GM18867 (cell line): ENCODE measurements around the gene GIMAP5.

ENCODE experiments used
- ATAC-seq: cut with Tn5 transposase; IDR thresholded peaks from one replicate; pipeline ENCODE4 v1.9.1; 2021; ENCODE audit warnings: mild to moderate bottlenecking, moderate library complexity; ENCODE audit not compliant: unreplicated experiment

Gene GIMAP5

DNA sequence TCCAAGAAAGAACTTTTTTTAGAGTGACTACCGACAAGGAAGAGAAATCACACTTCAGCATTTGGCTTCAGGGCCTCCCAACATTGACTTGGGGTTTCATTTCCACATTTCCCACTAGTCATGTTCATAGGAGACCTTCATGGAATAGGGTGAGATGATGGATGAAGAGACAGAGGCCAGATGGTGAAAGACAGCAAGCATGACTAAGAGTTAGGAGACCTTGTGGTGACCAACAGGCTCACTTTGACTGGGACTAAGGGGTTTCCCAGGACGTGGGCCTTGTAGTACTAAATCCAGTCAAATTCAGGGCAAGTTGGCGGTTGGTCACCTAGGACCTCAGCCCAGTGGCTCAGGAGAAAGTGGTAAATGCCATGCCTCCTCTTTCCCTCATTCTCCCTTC lies 3.0 kb upstream of the GIMAP5 start:
- no peak for ATAC-seq

DNA sequence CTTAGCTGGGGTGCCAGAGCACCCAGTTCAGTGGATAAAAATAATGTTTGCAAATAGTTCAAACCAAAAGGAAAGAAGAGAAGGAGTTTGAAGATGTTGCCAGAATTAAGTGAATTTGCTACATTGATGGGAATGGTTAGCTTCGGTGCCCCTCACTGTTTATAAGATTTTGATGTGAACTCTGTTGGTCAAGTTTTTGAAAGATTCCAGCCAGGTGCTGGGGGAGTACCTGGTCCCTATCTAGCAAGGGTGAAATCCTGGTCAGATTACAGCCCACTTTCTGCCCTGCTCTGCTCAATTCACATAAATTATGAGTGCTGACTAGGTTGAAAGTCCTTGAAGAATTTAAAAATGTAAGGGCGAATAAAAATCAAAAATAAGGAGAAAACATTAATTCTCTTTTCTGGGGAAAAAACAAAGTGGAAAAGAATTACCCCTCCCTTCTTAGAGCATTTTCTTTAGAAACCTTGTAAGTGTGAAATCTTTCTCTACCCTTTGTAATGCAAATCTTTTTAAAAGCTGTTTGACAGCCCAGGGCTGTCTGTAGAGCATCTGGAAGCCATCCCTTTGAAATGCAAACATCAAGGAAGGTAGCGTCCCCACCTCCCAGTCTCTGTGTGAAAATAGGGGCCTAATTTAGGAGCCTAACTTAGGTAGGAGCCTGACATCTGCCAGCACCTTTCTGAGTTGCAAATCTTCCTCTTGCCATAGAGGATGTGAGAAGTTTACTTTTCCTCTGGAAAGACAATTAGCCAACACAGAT lies 1.4 kb upstream of the GIMAP5 start:
- ATAC-seq: no peak

- peak; percentile 12 for ATAC-seq
These were observed 354 bp upstream of the GIMAP5 start for GRCh38 chr7:150736864-150737263.

GRCh38 chr7:150738092-150738491 lies 874 bp downstream of the GIMAP5 start:
- no peak for ATAC-seq

- ATAC-seq: no peak
These were observed 1.4 kb downstream of the GIMAP5 start for GRCh38 chr7:150738591-150739001.

GRCh38 chr7:150739033-150739432 lies 1.8 kb downstream of the GIMAP5 start:
- ATAC-seq: no peak

DNA sequence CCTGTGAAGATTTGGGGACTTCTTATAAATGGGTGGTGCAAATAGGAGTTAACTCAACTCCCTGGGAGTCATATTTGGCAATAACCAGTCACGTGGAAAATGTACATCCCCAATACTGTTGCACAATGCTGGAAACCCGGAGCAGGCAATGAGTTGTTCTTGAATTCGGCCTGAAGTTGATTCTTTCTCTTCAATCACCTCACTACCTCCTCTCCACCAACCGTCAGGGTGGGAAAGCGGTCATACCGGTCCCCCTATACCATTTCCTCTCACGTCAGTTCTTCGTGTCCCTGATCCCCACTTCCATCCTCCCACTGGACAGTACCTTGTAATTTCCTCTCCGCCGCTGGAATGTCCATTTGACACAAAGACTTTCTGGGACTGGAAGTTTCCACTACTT lies 2.8 kb downstream of the GIMAP5 start:
- ATAC-seq: no peak

GRCh38 chr7:150742286-150742968 lies 5.2 kb downstream of the GIMAP5 start:
- no peak for ATAC-seq

DNA sequence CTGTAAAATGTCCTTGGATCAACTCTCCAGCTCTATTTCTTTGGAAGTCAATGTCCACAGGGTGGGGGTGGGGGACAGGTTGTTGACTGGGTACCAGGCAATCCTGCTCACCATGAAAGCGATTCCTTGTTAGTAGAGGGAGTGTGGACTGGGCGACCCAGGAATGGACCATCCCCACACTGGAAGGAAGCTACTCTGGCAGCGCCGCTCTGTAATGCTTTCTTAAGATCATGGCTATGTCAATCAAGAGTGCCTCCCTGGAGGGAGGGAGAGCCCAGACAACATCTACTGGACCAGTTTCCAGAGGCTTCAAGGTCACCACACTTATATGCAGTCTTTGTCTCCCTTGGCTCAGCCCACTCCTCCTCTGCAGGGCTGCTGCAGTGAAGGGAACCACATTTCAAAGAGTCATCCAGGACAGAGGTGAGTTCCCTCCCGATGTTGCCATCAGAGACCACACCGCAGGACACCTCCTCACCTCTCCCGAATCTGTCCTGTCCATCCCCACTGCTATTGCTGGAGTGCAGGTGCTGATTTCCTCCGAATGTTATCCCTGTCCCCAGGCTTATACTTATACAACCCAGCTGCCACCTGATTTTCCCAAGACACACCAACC lies 6.9 kb downstream of the GIMAP5 start:
- ATAC-seq: no peak

- ATAC-seq: no peak
These were observed 7.9 kb downstream of the GIMAP5 start for GRCh38 chr7:150745086-150745485.

DNA sequence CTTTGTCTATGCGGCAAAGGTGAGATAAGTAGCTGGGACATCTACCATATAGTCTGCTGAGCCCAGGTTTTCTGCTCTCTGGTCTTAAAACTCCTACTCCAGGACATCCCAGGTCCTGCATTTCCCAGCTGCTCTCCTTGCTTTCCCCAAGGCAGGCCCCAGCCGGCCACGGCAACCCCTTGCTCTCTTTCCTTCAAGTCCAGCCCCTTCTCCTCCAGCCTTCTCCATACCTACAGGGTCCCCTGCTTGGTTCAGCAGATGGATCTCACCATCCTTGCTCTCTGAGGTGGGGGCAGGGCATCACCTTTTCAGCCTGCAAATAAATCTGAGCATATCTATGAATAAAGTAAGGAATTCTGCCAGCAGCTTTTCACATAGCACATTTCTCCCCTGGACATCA lies 8.7 kb downstream of the GIMAP5 start:
- no peak for ATAC-seq

DNA sequence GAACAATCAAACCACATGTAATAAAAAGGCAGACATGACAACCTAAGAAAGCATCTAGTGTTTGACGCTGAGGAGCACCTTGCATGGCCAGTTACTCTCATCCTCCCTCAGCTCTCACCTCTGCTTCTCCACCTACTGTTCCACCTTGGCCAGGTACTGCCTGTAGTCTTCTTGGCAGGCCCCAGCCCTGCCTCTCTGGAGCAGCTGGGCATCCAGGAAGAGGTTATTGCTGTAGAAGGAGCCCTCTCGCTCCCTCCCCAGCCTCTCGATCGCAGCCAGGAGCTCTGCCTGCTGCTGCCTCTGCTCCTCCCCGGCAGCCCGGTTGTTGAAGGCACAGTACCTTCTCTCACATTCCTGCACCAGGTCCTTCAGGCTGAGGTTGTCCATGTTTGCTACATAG lies 9.7 kb downstream of the GIMAP5 start:
- ATAC-seq: no peak

- ATAC-seq: no peak
These were observed 11.2 kb downstream of the GIMAP5 start for GRCh38 chr7:150748376-150748775.

DNA sequence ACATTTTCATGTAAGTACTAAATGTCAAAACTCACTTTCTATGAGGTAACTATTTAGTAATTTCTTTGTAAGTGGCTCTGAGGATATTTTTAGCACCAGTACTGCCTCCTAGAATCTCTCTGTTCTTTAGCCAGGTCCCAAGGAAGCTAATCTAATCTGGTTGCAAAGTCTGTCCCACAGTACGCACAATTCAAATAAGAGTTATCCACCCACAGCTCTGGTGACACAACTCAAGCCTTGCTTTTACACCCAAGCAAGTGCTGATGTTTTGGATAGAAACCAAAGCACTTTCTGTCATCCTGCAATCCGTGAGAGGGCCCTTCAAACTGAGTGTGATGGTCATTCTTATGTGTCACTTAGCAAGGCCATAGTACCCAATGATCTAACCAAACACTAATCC lies 14.5 kb downstream of the GIMAP5 start:
- ATAC-seq: no peak

- ATAC-seq: no peak
These were observed 16.0 kb downstream of the GIMAP5 start for GRCh38 chr7:150753239-150753638.

DNA sequence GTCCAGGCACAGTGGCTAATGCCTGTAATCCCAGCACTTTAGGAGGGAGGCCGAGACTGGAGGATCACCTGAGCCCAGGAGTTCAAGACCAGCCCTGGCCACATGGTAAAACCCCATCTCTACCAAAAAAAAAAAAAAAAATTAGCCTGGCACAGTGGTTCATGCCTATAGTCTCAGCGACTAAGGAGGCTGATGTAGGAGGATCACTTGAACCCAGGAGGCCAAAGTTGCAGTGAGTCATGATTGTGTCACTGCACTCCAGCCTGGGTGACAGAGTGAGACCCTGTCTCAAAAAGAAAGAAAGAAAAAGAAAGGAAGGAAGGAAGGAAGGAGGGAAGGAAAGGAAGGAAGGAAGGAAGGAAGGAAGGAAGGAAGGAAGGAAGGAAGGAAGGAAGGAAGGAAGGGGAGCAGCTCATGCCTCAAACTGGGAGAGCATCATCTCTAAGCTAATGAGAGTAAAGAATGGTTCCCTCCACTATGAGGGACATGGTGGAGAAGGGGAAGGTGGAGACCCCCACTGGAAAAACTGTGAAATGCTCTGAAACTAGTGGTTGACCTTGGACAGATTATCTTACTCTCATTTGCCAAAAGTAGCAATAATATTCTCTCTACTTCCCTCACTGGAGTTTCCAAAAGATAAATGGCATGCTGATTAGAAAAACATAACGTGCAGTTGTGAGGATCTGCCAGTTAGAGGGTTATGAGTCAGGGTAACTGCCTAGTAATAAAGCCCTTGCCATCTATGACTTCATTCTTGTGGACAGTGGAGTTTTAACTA lies 16.8 kb downstream of the GIMAP5 start:
- ATAC-seq: no peak

DNA sequence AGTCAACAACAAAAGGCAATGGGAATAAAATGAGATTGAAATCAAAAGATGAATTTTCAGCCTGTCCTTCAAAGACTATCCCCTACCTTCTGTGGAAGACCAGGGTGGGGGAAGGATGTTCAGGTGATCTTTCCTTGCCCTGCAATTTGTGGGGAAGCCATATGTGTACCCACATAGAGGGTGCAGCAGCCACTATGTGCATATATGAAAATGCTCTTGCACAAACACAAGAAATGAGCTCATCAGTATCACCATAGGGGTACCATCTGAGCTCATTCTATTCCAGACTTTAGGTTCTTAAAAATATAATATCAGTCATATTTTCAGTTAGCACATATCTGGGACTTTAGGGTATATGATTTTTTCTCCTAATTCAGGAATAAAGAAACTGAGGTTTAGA lies 17.7 kb downstream of the GIMAP5 start:
- ATAC-seq: no peak

DNA sequence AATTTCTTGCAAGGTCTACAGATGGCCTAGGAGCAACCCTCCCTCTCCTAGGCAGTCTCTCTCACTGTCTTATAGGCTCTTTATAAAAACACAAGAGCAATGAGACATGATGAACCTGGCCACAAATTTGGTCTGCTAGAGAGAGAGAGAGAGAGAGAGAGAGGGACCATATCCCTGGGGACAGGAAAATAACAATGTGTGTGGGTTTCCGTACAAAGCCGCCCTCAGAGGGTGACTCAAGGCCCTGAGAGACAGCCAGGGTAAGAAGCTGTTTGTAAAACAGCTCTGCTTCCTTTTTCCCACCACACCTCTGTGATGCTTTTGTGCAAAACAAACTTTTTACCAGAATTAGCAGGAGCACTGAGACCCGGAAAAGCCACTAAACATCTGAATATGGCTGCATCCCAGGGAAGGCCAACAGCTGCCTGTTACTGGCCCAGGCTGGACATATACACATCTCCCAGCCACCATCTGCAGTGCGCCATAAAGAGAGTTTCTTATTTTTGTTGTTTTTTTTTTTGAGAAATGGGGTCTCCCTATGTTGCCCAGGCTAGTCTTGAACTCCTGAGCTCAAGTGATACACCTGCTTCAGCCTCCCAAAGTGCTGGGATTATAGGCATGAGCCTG lies 18.4 kb downstream of the GIMAP5 start:
- no peak for ATAC-seq

- ATAC-seq: no peak
These were observed 18.9 kb downstream of the GIMAP5 start for GRCh38 chr7:150756166-150756565.

DNA sequence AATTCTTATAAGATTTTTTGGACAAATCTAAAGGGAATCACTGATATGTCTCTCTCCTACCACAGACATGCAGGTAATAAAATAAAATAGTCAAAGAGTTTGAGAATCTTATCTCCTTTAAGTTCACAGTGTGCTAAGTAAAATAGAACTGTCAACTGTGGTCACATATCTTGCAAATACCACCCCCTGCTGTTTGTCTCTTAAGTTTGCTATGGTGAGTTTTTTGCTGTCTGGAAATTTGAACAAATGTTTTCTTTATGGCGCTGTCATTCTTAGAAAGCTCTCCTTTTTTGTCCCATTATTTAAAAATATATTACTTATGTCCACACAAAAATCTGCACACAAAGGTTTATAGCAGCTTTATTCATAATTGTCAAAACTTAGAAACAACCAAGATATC lies 19.6 kb downstream of the GIMAP5 start:
- ATAC-seq: no peak

DNA sequence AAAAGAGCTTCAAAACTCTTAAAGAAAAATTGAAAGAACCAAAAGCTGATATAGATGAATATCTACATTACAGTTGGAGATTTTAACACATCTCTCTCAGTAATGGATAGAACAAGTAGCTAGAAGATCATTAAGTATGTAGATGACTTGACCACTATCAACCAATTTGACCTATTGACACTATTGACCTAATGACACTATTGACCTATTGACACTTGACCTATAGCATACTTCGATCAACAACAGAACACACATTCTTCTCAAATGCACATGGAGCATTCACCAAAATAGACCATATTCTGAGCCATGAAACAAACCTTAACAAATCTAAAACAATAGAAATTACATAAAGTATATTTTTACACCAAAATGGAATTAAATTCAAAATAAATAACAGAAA lies 22.3 kb downstream of the GIMAP5 start:
- ATAC-seq: no peak
